Stimulated activated CD4-positive, alpha-beta T cell treated with anti-CD3 and anti-CD28 coated beads, Interleukin-12 subunit alpha, Interleukin-12 subunit beta, amount 100 ng/mL, for 48 hours (primary cell): ENCODE results near the gene BAHCC1.

Experiments used
- DNase-seq, 3 donors: peaks; one replicate each; pipeline ENCODE4 v3.0.0-alpha.2; 2020; ENCODE audit warnings: low read depth in 2 of 3, low spot score in 1 of 3

BAHCC1 gene

DNA sequence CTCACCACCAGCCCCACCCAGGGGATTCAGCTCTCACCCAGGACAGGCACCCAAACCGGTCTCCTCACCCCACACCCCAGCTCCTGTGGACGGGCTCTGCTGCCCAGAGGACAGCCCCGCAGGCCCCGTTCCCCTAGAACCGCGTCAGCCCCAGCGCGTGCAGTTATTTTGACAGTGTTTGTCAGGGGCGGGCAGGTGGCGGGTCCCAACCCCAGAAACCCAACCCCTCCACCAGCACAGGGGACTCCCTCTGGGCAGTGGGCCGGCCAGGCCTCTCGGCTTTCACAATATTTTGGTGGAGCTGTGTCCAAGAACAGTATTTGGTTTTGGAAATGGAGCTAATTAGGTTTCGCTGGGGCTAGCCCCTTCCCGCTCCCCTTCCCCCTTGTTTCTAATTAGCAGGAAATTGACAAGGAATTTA, 44.8 kb downstream of the BAHCC1 start:
- DNase-seq: no peak

DNA sequence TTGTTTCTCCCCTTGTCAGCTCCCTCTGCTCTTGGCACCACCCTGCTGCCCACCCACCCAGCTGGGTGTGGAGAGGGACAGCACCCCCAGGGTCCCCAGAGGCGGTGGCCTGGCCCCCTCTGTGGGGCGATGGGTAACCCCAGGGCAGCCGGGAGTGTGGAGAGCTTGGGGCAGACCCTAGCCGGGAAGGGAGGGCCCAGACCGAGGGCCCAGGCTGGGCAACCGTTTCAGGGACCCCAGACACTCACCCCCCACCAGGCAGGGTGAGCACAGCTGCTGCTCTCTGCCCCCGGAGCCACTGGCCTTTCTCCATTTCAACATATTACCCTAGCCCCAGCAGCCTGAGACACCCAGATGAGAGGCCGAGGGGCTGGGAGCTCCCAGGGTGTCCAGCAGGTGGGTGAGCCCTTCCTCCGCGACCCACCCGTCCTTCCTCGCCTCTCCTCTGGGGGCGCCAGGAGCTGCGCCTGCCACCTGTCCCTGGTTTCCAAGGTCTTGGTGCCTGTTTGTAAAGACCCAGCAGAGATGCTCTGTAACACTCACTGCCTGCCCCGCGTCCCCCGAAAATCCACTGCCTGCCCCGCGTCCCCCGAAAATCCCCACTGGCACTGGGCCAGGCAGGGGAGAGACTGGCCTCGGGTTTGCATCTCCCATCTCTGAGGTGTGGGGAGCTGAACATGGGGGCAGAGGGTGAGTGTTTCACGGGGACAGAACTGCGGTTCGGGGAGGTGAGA, 45.4 kb downstream of the BAHCC1 start:
- no peak for DNase-seq

DNA sequence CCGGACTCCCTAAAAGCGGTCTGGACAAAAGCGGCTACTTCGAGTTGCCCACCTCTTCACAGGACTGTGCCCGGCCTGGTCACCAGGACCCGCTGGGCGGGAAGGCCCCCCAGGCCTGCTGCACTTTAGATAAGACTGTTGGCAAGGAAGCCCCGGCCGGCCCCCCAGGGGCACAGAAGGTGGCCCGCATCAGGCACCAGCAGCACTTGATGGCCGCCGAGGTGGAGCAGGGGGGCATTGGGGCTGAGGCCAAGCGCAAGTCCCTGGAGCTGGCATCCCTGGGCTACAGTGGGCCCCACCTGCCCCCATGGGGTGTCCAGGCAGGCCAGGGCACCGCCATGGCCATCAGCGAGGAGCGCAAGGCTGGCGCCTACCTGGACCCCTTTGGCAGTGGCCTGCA, 47.5 kb downstream of the BAHCC1 start:
- DNase-seq: no peak

DNA sequence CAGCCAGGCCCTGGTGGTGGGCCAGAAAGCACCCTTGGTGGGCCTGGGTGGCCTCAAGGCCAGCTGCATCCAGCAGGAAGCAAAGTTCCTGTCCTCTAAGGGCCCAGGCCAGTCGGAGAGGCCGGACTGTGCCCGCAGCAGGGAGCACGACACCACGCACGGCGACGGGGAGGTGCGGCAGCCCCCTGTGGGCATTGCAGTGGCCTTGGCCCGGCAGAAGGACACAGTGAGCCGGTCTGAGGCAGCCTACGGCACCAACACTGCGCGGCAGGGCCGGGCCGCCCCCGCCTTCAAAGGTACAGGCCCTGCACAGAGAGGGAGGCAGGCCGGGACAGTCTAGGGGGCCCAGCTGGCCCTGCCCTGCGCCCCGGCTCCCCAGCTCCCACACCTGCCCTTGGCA, 48.0 kb downstream of the BAHCC1 start:
- DNase-seq: no peak

DNA sequence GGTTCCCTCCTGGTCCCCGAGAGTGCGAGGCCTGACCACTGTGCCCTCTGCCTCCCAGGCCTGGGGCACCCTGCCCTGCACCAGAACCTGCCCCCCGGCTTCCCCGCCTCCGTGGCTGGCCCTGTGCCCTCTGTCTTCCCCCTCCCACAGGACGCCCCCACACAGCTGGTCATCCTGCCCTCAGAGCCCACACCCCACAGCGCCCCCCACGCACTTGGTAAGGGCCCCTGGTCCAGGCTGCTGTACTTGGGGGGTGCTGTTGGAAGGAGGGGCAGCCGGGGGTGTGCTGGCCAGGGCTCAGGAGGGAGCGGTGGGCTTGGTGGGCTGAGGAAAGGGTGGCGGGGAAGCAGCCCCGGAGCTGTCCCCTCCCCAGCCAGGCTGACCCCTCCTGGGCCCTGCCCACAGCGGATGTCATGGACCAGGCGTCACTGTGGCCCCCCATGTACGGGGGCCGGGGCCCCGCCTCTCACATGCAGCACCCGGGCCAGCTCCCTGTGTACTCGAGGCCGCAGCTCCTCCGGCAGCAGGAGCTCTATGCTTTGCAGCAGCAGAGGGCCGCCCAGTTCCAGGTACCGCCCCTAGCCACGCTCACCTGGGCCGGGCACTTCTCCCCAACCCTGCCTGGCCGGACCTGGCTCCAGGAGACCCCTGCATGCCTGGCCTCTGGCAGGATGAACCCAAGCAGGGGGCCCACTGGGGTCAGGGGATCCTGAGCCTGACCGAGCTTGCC, 49.5 kb downstream of the BAHCC1 start:
- no peak for DNase-seq

DNA sequence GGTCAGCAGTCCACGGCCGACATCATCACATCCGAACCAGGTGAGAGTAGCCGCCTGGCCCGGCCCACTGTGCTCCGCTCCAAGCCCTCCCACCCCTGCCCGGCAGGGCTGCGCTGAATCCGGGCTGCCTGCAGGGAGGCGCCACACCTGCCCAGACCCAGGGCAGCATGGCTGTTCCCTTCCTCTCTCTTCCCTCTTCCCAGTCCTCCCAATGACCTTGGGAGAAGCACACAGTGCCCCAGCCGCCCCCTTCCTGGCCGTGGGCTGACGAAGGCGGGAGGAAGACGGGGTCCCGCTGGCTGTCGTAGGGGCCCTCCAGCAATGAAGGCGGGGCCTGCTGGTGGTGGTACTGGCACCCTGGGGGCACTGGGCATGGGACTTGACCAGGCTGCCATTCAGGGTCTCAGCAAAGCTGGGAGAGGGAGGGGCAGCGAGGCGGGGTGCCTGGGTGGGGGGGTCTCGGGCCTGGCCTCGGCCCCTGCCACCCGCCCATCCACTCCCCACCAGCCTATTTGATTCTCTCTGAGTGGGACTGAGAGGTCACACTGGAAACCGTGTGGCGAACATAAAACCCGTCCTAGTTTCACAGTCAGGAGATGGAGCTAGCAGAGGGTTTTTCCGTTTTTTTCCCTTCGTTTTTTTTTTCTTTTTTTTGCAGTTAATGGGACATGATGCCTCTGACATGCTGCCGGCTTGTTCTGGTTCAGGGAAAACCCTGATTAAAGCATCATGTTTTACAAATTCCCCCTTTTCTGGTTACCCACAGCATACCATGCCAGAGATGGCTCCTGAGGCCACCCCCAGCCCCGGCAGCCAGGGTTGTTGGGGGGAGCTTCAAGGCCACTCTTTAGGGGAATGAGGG, 50.6 kb downstream of the BAHCC1 start:
- no peak for DNase-seq

DNA sequence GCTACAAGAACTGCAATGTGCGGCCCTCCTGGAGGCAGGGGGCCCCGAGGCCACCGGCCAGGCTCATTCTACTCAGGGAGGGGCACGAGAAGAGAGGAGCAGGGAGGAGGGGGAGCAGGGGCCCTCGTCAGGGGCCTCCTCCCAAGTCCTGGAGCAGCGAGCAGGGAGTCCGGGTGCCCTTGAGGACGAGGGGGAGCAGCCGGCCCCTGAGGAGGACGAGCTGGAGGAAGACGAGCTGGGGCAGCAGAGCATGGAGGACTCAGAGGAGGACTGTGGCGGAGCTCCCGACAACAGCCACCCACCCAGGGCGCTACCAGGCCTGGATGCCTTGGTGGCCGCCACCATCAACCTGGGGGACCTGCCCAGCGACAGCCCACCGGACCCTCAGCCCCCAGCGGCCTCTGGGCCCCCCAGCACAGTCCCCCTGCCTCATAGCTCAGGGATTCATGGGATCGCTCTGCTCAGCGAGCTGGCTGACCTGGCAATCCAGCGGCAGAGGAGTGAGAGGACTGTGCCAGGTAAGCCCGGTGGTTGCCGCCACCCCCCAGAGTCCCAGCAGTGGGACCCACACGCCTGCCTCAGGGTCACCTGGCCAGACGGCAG, 52.2 kb downstream of the BAHCC1 start:
- DNase-seq: no peak

DNA sequence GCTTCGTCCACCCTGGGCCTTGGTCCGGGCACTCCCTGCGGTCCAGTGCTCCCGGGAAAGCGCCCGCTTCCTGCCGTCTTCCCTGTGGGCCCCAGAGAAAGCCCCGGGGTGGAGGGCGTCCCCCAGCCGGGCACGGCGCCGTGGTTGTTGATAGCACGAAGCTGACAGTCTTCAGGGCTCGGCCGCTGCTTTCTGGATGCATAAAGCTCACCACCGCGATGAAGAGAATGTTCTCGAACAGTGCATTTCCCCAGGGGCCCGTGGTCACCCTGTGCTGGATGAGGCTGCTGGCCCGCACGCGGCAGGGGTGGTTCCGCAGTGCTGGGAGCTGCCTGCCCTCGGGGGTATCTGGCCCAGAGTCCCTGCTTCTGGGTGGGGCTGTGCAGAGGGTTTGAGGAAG, 53.2 kb downstream of the BAHCC1 start:
- DNase-seq: no peak

DNA sequence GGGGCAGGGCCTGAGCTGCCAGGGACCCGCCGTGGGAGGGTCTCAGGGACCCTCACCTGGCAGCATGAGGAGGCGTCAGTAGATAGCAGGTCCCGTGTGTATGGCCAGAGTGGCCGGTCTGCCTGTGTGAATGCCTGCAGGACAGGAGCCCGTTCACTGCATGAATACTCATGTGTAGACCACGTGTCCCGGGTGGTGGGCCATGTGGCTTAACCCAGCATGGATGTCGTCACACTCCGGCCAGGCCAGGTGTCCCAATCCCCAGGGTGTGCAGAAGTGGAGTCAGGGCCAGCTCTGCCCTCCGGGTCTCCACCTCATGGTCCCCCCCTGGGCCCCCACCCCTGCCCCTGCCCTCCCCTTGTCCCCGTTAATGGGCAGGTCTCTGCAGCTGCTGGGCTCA, 53.7 kb downstream of the BAHCC1 start:
- no peak for DNase-seq

DNA sequence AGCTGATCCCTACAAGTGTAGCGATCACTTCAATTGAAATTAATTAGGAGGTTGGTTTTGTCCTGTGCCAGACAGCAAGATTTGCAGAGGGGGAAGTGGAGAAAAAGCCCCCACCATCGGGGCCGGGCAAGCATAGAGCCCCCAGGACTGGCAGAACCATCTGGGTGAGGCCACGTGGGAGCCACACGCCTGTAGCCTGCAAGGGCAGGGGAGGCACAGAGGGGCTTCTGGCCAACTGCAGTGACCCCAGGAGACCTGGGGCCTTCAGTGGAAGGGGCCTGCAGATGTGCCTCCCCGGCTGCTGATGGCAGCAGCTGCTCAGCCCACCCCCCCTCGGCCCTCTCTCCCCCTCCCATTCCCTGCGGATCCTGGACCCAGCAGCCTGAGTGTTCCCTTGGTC, 54.1 kb downstream of the BAHCC1 start:
- no peak for DNase-seq

DNA sequence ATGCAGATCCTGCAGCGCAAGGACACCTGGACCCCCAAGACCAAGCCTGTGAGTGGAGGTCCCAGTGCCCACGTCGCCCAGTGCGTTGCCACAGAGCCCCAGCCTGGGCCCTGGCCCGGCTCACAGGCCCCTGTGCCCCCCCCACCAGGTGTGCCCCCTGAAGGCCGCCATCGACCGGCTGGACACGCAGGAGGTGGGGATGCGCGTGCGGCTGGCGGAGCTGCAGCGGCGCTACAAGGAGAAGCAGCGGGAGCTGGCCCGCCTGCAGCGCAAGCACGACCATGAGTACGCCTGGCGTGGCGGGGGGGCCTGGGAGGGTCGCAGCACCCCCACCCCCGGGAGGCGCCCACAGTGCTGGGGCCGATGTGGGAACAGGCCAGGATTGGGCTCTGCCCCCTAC, 56.6 kb downstream of the BAHCC1 start:
- DNase-seq: no peak

DNA sequence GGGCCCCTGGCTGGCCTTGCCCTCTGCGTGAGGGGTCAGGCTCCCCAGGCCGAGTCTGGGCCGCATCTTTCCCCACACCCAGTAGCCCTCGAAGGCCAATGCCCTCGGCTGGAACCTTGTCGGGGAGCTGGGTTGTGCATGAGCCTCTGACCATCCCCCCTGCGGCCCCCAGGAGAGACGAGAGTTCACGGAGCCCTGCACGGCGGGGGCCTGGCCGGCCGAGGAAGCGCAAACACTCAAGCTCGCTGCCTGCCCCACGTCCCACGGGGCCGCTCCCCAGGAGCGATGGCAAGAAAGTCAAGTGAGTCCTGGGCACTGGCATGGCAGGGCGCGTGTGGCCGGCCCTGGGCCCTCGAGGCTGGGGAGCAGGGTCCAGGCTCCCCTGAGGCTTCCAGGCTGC, 57.3 kb downstream of the BAHCC1 start:
- DNase-seq: no peak

DNA sequence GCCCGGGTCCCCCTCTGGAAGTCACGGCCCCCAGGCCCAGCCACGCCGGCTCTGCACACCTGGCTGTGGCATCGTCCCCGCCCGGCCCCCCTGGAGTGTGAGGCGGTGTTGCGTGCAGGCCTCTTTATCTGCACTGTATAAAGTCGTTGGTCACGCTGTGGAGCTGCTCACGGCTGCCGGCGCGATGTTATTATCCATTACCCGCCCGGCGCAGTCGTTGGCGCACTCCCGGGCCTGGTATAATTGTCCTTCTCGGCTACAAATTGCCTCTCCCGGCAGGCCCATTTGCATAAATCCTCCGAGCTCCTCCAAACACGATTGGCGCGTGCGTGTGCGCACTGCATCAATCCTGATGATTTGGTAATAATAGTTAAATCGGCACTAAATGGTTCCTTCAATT, 57.8 kb downstream of the BAHCC1 start:
- DNase-seq: no peak

DNA sequence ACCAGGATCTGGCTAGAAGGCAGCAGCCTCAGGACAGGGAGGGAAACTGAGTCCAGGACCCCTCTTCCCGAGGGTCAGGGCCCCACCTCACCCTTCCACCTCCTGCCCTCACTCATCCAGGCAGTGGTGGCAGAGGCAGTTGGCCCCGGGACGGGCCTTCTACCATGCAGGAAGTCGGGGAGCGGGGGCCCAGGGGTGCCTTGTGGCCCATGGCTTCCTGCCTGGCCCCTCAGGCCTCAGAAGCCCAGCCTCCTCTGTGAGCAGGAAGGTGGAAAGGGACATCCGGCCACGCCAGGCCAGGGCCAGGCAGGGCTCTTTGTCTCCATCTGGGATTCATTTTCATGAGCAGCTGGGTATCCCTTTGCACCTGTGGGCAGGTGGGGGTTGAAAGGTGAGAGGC, 58.5 kb downstream of the BAHCC1 start:
- DNase-seq: no peak

DNA sequence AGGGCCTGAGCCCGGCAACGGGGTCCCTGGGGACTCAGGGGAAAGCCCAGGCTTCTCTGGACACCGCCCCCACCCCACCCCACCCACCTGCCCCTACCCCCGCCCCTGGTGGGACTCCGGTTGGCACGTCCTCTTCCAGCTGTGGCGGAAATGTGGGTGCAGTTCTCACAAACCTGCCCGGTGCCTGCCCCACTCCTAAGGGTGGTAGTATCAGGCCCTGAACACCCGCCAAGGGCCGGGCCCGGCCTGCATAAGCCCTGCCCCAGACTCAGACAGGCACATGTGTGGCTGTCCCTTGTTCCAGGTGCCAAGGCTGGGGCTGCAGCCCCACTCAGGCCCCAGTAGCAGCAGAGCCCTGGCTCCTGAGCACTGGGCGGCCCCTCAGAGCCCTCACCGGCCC, 59.2 kb downstream of the BAHCC1 start:
- no peak for DNase-seq

DNA sequence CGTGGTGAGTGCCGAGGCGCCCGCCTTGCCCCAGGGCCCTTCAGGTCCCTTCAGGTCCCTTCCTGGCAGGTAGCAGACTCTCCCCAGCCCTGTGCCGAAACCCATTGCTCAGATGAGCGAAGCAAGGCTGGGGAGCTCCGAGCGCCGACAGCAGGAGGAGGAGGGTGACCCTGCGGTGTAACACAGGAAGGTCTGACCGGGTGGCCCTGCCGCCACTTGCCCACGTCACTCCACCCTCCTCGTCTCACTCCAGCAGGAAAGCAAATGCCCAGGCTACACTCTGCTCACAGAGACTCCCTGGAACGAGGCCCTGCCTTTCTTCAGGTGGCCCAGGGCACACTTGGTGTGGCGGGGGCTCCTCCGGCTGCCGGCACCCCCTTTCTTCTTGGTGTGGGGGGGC, 60.1 kb downstream of the BAHCC1 start:
- DNase-seq: no peak

DNA sequence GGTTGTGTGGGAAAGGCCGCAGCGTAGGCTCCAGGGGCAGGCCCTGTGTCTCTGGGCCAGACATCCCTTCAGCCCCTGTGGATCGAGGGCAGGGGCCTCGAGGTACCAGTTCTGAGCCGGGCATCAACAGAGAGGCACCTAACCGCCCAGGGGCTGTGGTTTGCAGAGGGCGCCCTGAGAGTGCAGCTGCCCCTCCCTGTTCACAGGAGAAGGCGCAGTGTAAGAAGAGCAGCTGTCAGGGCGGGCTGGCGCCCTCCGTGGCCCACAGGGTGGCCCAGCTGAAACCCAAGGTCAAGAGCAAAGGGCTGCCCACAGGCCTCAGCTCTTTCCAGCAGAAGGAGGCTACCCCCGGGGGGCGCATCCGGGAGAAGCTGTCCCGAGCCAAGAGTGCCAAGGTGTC, 60.8 kb downstream of the BAHCC1 start:
- no peak for DNase-seq

DNA sequence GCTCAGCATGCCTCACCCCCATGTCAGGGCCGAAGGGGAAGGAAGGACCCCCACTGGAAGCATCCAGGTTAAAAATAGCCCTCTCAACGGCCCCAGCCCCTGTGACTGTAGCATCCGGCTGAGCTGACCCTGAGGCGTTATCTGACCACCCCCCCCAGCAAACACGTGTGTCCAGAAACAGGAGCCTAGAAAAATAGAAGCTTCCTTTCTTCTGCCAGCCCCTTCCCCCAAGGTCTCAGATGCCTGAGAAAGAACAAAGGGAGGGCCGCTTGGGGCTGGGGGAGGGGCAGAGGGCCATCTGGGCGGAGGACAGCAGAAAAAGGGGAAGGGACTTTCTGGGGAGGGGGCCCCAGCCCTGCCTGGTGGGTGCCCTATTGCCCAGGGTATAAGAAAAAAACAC, 61.5 kb downstream of the BAHCC1 start:
- DNase-seq: no peak

DNA sequence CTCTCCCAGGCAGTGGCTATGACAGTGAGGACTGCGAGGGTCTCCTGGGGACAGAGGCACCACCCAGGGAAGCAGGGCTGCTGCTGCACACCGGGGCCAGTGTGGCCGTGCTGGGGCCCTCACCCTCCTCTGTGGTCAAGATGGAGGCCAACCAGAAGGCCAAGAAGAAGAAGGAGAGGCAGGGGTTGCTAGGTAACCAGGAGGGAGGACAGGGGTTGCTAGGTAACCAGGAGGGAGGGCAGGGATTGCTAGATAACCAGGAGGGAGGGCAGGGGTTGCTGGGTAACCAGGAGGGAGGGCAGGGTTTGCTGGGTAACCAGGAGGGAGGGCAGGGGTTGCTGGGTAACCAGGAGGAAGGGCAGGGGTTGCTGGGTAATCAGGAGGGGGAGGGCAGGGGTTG, 62.1 kb downstream of the BAHCC1 start:
- no peak for DNase-seq

DNA sequence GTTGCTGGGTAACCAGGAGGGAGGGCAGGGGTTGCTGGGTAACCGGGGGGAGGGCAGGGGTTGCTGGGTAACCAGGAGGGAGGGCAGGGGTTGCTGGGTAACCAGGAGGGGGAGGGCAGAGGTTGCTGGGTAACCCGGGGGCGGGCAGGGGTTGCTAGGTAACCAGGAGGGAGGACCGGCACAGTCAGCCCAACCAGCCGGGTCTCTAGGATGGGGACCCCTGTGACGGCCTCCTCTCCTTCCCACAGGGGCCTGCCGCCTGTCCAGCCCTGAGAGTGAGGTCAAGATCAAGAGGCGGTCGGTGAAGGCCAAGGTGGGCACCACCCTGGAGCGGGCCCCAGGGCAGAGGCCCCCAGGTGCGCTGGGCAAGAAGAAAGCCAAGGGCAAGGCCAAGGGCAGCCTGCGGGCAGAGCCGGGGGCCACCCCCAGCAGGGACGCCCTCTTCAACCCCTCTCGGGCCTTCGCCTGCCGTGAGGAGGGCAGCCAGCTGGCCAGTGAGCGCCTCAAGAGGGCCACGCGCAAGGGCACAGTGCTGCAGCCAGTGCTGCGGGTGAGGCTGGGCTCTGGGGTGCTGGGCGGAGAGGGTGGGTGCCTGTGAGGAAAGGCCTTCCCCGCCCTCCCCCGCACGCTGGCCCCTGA, 62.8 kb downstream of the BAHCC1 start:
- DNase-seq: no peak

DNA sequence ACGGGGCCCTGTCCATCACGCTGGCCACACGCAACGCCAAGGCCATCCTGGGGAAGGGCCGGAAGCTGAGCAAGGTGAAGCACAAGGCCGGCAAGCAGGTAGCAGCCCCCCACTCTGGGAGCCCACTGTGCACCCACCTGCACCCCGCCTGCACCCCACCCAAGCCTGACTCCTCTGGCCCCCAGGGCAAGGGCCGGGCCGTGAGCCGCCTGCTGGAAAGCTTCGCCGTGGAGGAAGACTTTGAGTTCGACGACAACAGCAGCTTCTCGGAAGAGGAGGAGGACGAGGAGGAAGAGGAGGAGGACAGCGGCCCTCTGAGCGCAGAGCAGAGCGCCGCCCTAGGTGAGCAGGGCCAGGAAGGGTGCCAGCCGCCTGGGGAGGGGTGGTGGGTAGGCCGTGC, 63.4 kb downstream of the BAHCC1 start:
- no peak for DNase-seq
